Hepatocyte (in vitro differentiated cells): ENCODE results near the gene NOX5.

Experiments
- EZH2 ChIP-seq: fragments of 200-600 bp; sonication (generic); IDR thresholded peaks from 2 replicates; pipeline ENCODE4 v1.6.1; 2016; ENCODE audit warnings: antibody characterized with exemption, mild to moderate bottlenecking, borderline replicate concordance
- TF ChIP-seq, protein P1 (sequence below): fragments of 200-600 bp; sonication (generic); IDR thresholded peaks from 2 replicates; pipeline ENCODE4 v1.5.1; 2016; ENCODE audit warnings: antibody characterized with exemption, mild to moderate bottlenecking; ENCODE audit not compliant: poor library complexity

- TF ChIP-seq, protein P1, sequence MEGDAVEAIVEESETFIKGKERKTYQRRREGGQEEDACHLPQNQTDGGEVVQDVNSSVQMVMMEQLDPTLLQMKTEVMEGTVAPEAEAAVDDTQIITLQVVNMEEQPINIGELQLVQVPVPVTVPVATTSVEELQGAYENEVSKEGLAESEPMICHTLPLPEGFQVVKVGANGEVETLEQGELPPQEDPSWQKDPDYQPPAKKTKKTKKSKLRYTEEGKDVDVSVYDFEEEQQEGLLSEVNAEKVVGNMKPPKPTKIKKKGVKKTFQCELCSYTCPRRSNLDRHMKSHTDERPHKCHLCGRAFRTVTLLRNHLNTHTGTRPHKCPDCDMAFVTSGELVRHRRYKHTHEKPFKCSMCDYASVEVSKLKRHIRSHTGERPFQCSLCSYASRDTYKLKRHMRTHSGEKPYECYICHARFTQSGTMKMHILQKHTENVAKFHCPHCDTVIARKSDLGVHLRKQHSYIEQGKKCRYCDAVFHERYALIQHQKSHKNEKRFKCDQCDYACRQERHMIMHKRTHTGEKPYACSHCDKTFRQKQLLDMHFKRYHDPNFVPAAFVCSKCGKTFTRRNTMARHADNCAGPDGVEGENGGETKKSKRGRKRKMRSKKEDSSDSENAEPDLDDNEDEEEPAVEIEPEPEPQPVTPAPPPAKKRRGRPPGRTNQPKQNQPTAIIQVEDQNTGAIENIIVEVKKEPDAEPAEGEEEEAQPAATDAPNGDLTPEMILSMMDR, result no peak
- TF ChIP-seq EZH2, result no peak
Measured at GRCh38 chr15:69093614-69094013, 79.1 kb downstream of the NOX5 start.
